ENCODE measurements around the gene CEP135. TPM values are rescaled to one million over a fixed set of nuclear protein-coding genes. Genes with fewer than 3 reads are reported as not detected.

CEP135 gene
- total and polyA plus RNA-seq, 8 donors = 6.4 to 23.0 (median 17.6) TPM

DNA sequence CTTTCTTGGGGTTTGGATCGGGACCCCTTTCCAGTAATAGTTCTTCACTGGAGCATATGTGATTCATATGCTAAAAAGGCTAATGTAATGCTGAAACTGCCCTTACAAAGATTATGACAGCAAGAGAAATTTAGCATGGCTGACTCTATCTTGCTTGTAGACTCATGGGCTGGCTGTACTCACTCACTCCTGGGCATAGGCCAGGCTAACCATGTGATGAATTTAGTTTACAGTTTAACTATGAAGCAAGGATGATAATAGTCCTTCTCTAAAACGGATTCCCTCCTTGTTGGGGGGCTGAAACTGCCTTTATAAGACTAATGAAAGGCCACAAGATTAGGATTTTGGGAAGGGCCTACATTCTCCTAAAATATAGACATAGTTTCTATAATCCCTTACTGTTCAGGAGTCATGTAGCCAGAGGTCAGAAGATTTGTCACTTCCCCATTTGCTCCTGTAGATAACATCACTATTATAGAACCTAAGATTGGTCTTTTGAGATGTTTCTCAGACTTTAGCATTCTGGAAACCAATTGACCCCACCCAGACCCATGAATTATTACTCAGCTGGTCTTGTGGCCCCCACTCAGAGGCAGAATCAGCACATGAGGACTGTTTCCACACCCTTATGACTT is 20.8 kb upstream of the CEP135 start:
- intact Hi-C loops (cut with DNase I) = no loop called here
- Histone ChIP-seq H3K36me3 (no peaks in the 10 kb centered on the region), H3K27me3 (no peaks in the 10 kb centered on the region), H3K27ac (no peak overlapping the region), H3K4me3 (no peak overlapping the region), H3K9me3 (peaks cover 0 to 7% of the 10 kb centered on the region in 2 donors), H3K4me1 (peaks cover 0 to 4% of the 10 kb centered on the region in 2 donors)
- ATAC-seq = no peak
- TF ChIP-seq, protein P1, sequence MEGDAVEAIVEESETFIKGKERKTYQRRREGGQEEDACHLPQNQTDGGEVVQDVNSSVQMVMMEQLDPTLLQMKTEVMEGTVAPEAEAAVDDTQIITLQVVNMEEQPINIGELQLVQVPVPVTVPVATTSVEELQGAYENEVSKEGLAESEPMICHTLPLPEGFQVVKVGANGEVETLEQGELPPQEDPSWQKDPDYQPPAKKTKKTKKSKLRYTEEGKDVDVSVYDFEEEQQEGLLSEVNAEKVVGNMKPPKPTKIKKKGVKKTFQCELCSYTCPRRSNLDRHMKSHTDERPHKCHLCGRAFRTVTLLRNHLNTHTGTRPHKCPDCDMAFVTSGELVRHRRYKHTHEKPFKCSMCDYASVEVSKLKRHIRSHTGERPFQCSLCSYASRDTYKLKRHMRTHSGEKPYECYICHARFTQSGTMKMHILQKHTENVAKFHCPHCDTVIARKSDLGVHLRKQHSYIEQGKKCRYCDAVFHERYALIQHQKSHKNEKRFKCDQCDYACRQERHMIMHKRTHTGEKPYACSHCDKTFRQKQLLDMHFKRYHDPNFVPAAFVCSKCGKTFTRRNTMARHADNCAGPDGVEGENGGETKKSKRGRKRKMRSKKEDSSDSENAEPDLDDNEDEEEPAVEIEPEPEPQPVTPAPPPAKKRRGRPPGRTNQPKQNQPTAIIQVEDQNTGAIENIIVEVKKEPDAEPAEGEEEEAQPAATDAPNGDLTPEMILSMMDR (IDR thresholded peaks at IDR 0.05) = no peak
- DNase-seq = no peak

DNA sequence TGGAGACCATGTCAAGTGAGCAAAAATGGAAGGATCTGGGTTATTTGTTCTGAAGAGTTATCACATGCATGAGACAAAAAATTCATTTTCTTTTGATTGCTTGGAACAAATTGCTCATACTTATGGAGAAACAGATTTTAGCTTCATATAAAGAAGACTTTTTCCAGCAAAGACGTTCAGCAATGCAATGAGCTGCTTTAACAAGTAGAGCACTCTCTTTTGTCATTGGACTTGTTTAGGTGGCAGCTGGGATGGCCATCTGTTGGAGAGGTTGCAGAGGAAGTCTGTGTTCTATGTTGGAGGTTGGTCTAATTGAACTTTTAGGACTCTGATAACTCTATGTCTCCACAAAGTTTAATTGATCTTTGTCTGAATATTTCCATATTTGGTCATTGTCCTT is 19.9 kb upstream of the CEP135 start:
- Histone ChIP-seq H3K4me3 (no peak overlapping the region), H3K9me3 (peaks cover 0 to 7% of the 10 kb centered on the region in 2 donors), H3K27me3 (no peaks in the 10 kb centered on the region), H3K36me3 (no peaks in the 10 kb centered on the region), H3K4me1 (peaks cover 0 to 4% of the 10 kb centered on the region in 2 donors), H3K27ac (no peak overlapping the region)
- DNase-seq (no peak), ATAC-seq (no peak)
- TF ChIP-seq, protein P1 (IDR thresholded peaks at IDR 0.05) = no peak
- intact Hi-C loops (cut with DNase I) = no loop called here

DNA sequence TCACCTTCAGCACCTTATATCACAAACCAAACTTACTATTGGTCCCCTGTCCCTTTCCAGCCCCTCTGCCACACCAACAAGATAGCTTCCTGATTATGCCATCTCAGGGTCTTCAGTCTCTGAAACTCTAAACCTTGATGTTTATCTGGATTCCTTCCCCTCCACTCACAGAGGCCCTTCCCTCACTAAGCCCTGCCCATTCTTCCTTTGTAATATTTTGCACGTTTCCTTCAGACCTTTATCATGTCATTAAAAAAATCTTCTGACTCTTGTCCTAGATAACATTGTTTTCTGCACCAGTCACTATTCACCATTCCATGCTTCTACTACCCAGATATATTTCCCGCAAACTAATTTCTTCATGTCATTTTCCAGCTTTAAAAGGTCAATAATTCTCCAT is 17.7 kb upstream of the CEP135 start:
- no peak for ATAC-seq
- intact Hi-C loops (cut with DNase I) = no loop called here
- DNase-seq = no peak
- Histone ChIP-seq H3K36me3 (no peaks in the 10 kb centered on the region), H3K27me3 (no peaks in the 10 kb centered on the region), H3K27ac (no peak overlapping the region), H3K9me3 (peaks cover 0 to 11% of the 10 kb centered on the region in 2 donors), H3K4me1 (peaks cover 0 to 4% of the 10 kb centered on the region in 2 donors), H3K4me3 (no peak overlapping the region)
- TF ChIP-seq, protein P1 (IDR thresholded peaks at IDR 0.05) = no peak

DNA sequence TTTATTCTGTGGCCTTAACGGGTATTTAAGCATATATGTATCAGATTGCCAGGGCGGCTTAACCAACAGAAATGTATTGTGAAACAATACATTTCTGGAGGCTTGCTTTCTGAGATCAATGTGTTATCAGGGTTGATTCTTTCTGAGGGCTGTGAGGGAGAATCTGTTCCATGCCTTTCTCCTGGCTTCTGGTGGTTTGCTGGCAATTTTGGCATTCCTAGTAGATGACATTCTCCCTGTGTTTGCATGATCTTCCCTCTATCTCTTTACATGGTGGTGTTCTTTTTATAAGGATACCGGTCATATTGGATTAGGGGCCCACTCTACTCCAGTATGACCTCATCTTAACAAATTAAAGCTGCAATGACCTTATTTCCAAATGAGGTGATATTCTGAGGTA is 16.9 kb upstream of the CEP135 start:
- intact Hi-C loops (cut with DNase I) = no loop called here
- TF ChIP-seq, protein P1 (IDR thresholded peaks at IDR 0.05) = no peak

DNA sequence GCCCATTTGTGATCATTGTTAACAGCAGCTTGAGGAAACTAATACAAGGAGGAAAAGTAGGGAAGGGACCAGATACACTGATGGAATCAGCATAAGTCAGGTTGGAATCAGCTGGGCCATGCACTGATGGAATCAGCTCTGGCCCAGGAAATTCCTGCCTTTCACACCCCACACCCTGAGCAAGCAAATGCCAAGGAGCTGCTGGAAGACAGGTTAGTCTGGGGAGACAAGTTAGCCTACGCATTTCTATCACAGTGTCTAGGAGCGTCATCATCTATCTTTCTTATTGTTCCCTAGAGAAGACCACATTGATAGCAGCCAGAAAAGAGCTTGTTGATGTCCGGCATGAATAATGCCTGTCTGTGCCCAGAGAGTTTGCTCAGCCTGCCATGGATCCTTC is 16.2 kb upstream of the CEP135 start:
- no peak for DNase-seq
- Histone ChIP-seq H3K9me3 (peaks cover 0 to 26% of the 10 kb centered on the region in 2 donors), H3K4me3 (no peak overlapping the region), H3K36me3 (peaks cover 0 to 5% of the 10 kb centered on the region in 2 donors), H3K27me3 (no peaks in the 10 kb centered on the region), H3K27ac (no peak overlapping the region), H3K4me1 (peaks cover 0 to 4% of the 10 kb centered on the region in 2 donors)
- no peak for ATAC-seq
- TF ChIP-seq, protein P1 (IDR thresholded peaks at IDR 0.05) = no peak
- intact Hi-C loops (cut with DNase I) = no loop called here

More for the DNA sequence above, 16.9 kb upstream of the CEP135 start:
- Histone ChIP-seq H3K27ac (no peak overlapping the region), H3K27me3 (no peaks in the 10 kb centered on the region), H3K36me3 (no peaks in the 10 kb centered on the region), H3K4me3 (no peak overlapping the region), H3K4me1 (peaks cover 0 to 4% of the 10 kb centered on the region in 2 donors), H3K9me3 (peaks cover 0 to 19% of the 10 kb centered on the region in 2 donors)
- ATAC-seq = no peak
- DNase-seq = no peak
